DND-41 (cell line): ENCODE results near the gene PDILT.

Experiments used
- ATAC-seq: fragments of 200-7000 bp; cut with Tn5 transposase; 3 replicates; pipeline ENCODE4 v1.9.1; 2021; ENCODE audit warnings: low read depth; ENCODE audit not compliant: insufficient read depth
- DNase-seq: peaks from one replicate; pipeline ENCODE4 v3.0.0-alpha.2; 2020
- H2AFZ ChIP-seq: 2 replicates; pipeline ENCODE4 v1.6.0; 2012; ENCODE audit warnings: low read depth, low read length
- H3K27ac ChIP-seq: 2 replicates; pipeline ENCODE4 v1.5.1; 2012; ENCODE audit warnings: low read length, inconsistent platforms
- H3K27me3 ChIP-seq: fragments of 200-600 bp; sonication (generic); 2 replicates; pipeline ENCODE4 v1.6.0; 2012; ENCODE audit warnings: low read length, mild to moderate bottlenecking, inconsistent platforms; ENCODE audit not compliant: insufficient read depth, poor library complexity
- H3K36me3 ChIP-seq: 2 replicates; pipeline ENCODE4 v1.5.1; 2012; ENCODE audit warnings: low read length, inconsistent platforms; ENCODE audit not compliant: insufficient read depth
- H3K4me1 ChIP-seq: 2 replicates; pipeline ENCODE4 v1.5.1; 2012; ENCODE audit warnings: mild to moderate bottlenecking, low read length; ENCODE audit not compliant: insufficient read depth
- H3K4me2 ChIP-seq: 2 replicates; pipeline ENCODE4 v1.6.0; 2012; ENCODE audit warnings: mild to moderate bottlenecking, moderate library complexity, low read length, inconsistent platforms; ENCODE audit not compliant: insufficient read depth
- H3K4me3 ChIP-seq, 2 experiments: fragments of 200-600 bp in 1 of 2; shearing (Covaris generic) in 1 of 2; 2 replicates each; pipeline ENCODE4 v1.5.1; 2012 to 2016; ENCODE audit warnings: inconsistent platforms in 2 of 2, low read length in 2 of 2, mild to moderate bottlenecking in 2 of 2, low read depth in 1 of 2, moderate library complexity in 1 of 2
- H3K79me2 ChIP-seq: 2 replicates; pipeline ENCODE4 v1.6.0; 2012; ENCODE audit warnings: low read length, inconsistent platforms; ENCODE audit not compliant: insufficient read depth
- H3K9ac ChIP-seq: 2 replicates; pipeline ENCODE4 v1.6.0; 2012; ENCODE audit warnings: low read depth, mild to moderate bottlenecking, inconsistent platforms, low read length, moderate library complexity
- H3K9me3 ChIP-seq: 2 replicates; pipeline ENCODE4 v1.5.1; 2012; ENCODE audit warnings: low read length, moderate library complexity, mild to moderate bottlenecking, inconsistent platforms; ENCODE audit not compliant: insufficient read depth, severe bottlenecking
- H4K20me1 ChIP-seq: 2 replicates; pipeline ENCODE4 v1.6.0; 2012; ENCODE audit warnings: low read length; ENCODE audit not compliant: insufficient read depth
- EZH2 ChIP-seq: IDR thresholded peaks from 3 replicates; pipeline ENCODE4 v1.6.1; 2012; ENCODE audit warnings: borderline replicate concordance, low read depth, mild to moderate bottlenecking, moderate library complexity, low read length, inconsistent platforms; ENCODE audit not compliant: severe bottlenecking
- TF ChIP-seq, protein P1 (sequence below): IDR thresholded peaks from 2 replicates; pipeline ENCODE4 v1.5.1; 2012; ENCODE audit warnings: borderline replicate concordance, low read length, moderate library complexity, mild to moderate bottlenecking; ENCODE audit not compliant: poor library complexity, severe bottlenecking; ENCODE audit errors: extremely low read depth

PDILT gene

GRCh38 chr16:20401066-20401465, 3.5 kb downstream of the PDILT start:
- Histone ChIP-seq H3K9me3 (no peaks in the 10 kb centered on the region), H3K36me3 (no peaks in the 10 kb centered on the region), H4K20me1 (no peaks in the 10 kb centered on the region), H3K4me2 (no peak overlapping the region), H3K4me1 (no peaks in the 10 kb centered on the region), H3K9ac (no peak overlapping the region), H3K4me3 (no peak overlapping the region), H3K27ac (no peak overlapping the region), H2AFZ (no peak overlapping the region), H3K27me3 (no peaks in the 10 kb centered on the region), H3K79me2 (no peaks in the 10 kb centered on the region)
- DNase-seq (no peak), ATAC-seq (no peak)
- TF ChIP-seq EZH2, result no peak
- TF ChIP-seq, protein P1, sequence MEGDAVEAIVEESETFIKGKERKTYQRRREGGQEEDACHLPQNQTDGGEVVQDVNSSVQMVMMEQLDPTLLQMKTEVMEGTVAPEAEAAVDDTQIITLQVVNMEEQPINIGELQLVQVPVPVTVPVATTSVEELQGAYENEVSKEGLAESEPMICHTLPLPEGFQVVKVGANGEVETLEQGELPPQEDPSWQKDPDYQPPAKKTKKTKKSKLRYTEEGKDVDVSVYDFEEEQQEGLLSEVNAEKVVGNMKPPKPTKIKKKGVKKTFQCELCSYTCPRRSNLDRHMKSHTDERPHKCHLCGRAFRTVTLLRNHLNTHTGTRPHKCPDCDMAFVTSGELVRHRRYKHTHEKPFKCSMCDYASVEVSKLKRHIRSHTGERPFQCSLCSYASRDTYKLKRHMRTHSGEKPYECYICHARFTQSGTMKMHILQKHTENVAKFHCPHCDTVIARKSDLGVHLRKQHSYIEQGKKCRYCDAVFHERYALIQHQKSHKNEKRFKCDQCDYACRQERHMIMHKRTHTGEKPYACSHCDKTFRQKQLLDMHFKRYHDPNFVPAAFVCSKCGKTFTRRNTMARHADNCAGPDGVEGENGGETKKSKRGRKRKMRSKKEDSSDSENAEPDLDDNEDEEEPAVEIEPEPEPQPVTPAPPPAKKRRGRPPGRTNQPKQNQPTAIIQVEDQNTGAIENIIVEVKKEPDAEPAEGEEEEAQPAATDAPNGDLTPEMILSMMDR, result no peak

- TF ChIP-seq, protein P1, result no peak
- TF ChIP-seq EZH2, result no peak
- no peak overlapping the region for H3K4me2 ChIP-seq
- ATAC-seq (no peak), DNase-seq (no peak)
- H2AFZ ChIP-seq, result no peak overlapping the region
- no peaks in the 10 kb centered on the region for H3K9me3 ChIP-seq
- H3K9ac ChIP-seq, result no peak overlapping the region
- H3K27me3 ChIP-seq, result peaks cover 2% of the 10 kb centered on the region
- no peaks in the 10 kb centered on the region for H3K36me3 ChIP-seq
- H3K27ac ChIP-seq, result no peak overlapping the region
- H3K79me2 ChIP-seq, result no peaks in the 10 kb centered on the region
- no peaks in the 10 kb centered on the region for H4K20me1 ChIP-seq
- no peak overlapping the region for H3K4me3 ChIP-seq
- no peaks in the 10 kb centered on the region for H3K4me1 ChIP-seq
These were observed 5.4 kb downstream of the PDILT start for GRCh38 chr16:20399185-20399584.

GRCh38 chr16:20398603-20399002, 5.9 kb downstream of the PDILT start:
- no peak for ATAC-seq
- H3K9ac ChIP-seq, result no peak overlapping the region

More at GRCh38 chr16:20398603-20399002, 5.9 kb downstream of the PDILT start:
- Histone ChIP-seq H3K9me3 (no peaks in the 10 kb centered on the region), H3K27me3 (peaks cover 2% of the 10 kb centered on the region), H3K4me2 (no peak overlapping the region), H3K36me3 (no peaks in the 10 kb centered on the region), H4K20me1 (no peaks in the 10 kb centered on the region), H3K79me2 (no peaks in the 10 kb centered on the region), H2AFZ (no peak overlapping the region), H3K4me1 (no peaks in the 10 kb centered on the region), H3K4me3 (no peak overlapping the region), H3K27ac (no peak overlapping the region)
- DNase-seq, result no peak
- TF ChIP-seq EZH2, result no peak
- TF ChIP-seq, protein P1, result no peak
